T47D (cell line): ENCODE data around the gene KRTAP10-9.
"Not testable (repeated sequence)": the region's sequence is repeated elsewhere in the genome, so short reads cannot be mapped to it uniquely, and the experiment has no call there.

Experiments used
- DNase-seq, 2 experiments: peaks; one replicate each; pipeline versions ENCODE4 v3.0.0 to v3.0.0-alpha.2; 2011 to 2012; ENCODE audit warnings: low read depth in 1 of 2, low spot score in 1 of 2
- JUND ChIP-seq: IDR thresholded peaks from 2 replicates; pipeline ENCODE4 v1.6.1; 2012; ENCODE audit warnings: low read depth
- in situ Hi-C: cut with HindIII; loops from 2 replicates; pipeline ENCODE4 v1.10.0; 2016; ENCODE audit warnings: low sequenced_read_pairs, low pct_unique_long_range_greater_than_20kb

KRTAP10-9 gene

DNA sequence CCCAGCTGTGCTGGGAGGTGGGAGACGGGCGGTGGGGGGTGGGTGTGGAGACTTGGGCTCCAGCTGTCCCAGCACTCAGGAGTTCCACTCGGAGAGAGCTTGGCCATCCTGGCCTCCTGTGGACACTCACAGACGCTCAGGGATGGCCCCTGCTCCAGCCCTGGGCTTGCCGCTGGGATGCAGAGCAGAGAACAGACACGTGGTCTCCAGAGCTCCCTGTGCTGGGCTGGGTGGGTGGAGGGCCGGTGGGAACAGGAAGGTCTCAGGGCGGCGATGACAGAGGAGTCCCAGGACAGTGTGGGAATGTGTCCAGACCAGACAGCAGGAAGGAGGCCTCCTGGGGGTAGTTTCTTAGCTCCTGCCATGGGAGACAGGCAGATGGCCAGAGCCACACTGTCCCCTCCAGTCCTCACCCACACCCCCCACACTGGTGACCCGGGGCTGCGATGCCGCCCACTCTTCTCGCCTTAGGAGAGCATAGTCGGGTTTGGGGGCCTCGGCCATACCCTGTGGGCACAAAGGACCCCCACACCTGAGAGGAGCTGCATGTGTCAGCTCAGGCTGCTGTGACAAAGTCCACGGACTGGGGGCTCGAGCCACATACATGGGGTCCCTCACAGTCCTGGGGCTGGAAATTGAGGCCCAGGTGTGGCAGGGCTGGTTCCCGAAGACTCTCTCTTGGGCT is 2.0 kb downstream of the KRTAP10-9 start:
- in situ Hi-C loops: no loop called here
- no peak for DNase-seq
- no peak for TF ChIP-seq JUND

DNA sequence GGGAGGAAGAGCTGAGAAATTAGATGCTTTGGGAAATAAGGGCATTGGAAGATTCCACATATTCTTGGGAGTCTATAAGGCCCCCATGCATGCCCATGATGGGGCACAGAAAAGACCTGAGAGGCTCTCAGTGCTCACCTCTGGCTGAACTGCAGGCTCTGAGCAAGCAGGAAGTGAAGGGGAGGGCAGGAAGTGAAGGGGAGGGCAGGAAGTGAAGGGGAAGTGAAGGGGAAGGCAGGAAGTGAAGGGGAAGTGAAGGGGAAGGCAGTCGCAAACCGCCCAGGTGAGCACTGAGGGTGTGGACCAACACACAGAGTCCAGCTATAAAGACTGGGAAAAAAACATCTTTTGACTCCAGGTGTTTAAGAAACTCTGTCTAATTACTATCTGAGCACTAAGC is 3.5 kb downstream of the KRTAP10-9 start:
- no peak for DNase-seq
- in situ Hi-C loops: no loop called here

GRCh38 chr21:44632067-44632466 is 5.2 kb downstream of the KRTAP10-9 start:
- TF ChIP-seq JUND: no peak
- in situ Hi-C loops: no loop called here
- no peak for DNase-seq

More for the DNA sequence above, 3.5 kb downstream of the KRTAP10-9 start:
- TF ChIP-seq JUND: no peak

DNA sequence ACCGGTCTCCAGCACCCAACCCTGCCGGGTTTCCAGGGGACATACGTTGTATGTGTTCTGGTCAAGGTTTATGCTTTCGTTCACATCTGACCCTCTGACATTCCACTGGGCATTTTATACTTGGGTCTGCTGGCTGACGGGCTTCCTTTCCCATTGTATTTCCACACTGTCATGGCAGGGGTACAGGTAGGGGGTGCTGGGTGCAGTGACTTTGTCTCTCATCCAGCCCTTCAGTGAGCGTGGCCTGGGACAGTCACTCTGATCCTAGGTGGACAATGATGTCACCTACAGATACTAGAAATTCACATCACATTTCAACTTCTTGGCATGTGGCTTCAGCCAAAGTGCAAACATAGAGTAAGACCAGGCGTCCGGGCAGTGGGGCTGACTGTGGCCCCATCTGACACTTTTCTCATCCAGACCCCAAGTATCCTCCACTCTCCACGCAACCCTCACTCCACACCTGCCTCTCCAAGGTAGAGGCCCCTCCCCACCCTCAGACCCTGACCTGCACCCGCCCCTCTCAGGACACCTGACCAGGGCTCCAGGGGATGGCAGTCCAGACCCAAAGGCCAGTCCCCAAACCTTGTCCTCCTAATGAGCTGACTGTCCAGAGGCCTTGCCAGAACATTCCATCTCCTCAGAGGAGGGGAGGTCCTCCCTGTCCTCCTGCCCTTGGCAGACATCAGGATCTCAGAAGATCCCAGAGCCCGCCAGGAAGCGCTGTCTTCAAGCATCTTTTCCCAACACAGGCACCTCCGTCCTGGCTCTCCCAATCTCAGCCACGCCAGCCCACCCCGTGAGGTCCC is 9.5 kb downstream of the KRTAP10-9 start:
- TF ChIP-seq JUND: no peak
- no peak for DNase-seq
- in situ Hi-C loops: no loop called here

GRCh38 chr21:44637018-44637850 is 10.3 kb downstream of the KRTAP10-9 start, which contains the start of gene KRTAP10-10:
Gene KRTAP10-10 (plus strand): TSS chr21:44637356. CDS start chr21:44637418, 62 bp downstream.
- no peak for DNase-seq
- in situ Hi-C loops: no loop called here
- no peak for TF ChIP-seq JUND

DNA sequence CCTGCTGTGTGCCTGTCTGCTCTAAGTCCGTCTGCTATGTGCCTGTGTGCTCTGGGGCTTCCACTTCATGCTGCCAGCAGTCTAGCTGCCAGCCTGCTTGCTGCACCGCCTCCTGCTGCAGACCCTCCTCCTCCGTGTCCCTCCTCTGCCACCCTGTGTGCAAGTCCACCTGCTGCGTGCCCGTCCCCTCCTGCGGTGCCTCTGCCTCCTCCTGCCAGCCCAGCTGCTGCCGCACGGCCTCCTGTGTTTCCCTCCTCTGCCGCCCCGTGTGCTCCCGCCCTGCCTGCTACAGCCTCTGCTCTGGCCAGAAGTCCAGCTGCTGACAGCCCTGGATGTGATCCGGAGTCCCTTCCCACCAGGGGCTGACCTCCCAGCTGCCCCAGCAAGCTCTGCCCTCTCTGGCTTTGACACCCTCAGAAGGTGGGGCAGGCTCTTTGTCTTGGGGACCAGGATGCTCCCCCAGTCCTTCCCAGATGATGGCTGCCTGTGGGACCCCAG is 11.0 kb downstream of the KRTAP10-9 start:
- in situ Hi-C loops, DNase-seq: not testable (repeated sequence)

DNA sequence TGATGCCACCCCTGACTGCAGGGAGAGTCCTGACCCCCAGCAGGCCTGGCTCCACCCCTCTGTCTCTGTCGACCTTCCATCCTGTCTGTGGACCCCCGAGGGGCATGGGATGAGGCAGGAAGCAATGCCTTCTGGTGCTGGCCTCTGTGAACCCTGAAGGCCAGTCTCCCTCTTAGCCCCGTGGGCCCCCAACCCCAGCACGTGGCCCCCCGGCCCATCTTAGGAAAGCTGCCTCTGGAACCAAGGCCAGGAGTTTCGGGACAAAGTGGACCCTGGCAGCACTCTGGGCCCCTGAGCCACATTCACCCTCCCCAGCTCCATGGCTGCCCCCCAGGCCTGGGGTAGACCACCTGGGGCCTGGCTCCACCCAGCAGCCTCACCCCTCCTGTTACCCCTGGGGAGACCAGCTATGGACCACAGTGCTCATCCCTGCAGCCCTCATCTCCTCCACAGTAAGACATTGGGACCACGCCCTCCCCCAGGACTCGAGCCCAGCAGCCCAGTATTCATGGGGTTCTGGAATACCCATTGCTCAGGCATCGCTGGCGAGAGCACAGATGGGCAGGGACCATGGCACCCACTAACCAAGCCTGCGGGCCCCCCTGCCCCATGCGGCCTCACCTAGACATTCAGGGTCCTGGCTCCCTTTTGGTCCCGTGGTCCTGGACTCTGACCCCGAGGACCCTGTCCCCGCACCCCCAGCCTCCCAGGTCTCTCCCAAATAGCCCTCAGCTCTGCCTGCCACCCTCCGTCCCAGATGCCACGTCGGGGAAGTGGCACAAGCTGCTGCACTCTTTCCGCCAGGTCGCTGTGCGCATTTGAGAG is 11.8 kb downstream of the KRTAP10-9 start:
- DNase-seq, in situ Hi-C loops: not testable (repeated sequence)

GRCh38 chr21:44639331-44639655 is 12.4 kb downstream of the KRTAP10-9 start:
- in situ Hi-C loops: no loop called here
- TF ChIP-seq JUND: no peak
- DNase-seq: no peak

DNA sequence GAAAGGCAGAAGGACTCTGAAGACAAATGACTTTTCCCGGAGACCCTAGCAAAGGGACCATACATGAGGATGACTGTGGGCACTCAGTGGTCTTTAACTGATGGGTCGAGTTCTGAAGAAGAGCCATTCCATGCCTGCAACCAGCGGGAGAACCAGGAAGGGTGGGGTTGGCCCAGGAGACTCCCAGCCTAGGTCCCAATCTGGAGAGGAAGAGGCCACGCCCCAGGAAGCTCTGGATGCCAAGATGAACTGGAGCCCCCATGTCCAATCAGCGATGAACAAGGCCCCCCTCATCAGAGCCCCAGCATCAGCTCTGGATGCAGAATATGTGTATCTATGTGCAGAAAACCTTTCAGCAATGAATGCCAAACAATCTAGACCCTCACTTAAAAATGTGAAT is 13.9 kb downstream of the KRTAP10-9 start:
- no peak for TF ChIP-seq JUND
- in situ Hi-C loops: no loop called here
- no peak for DNase-seq

GRCh38 chr21:44643741-44644310 is 16.9 kb downstream of the KRTAP10-9 start:
- no peak for DNase-seq
- in situ Hi-C loops: no loop called here
- TF ChIP-seq JUND: no peak

DNA sequence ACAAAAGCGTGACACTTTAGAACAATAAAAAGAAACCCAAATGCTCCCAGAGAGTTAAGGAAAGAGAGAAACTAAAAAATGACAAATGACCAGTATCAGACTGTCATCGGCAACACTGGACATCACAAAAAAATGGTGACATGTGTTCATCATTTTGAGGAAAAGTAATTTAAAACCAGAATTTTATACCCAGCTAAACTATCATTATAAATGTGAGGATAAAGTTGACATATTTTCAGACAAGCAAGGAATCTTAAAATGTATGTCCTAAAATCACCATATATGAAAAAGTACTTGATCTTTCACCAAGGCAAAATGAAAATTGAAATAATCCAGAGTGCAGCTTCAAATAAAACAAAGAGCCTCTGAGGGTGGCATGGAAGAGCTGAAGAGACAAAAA is 18.0 kb downstream of the KRTAP10-9 start:
- in situ Hi-C loops: no loop called here

GRCh38 chr21:44646366-44647221 is 19.7 kb downstream of the KRTAP10-9 start, which contains the start of gene KRTAP10-11:
Gene KRTAP10-11 (plus strand): TSS chr21:44646414. CDS start chr21:44646459, 45 bp downstream.
- DNase-seq, in situ Hi-C loops: not testable (repeated sequence)

More for the DNA sequence above, 18.0 kb downstream of the KRTAP10-9 start:
- no peak for TF ChIP-seq JUND
- DNase-seq: no peak
